Measurements from ENCODE around the gene CYREN. TPM values are rescaled to one million over a fixed set of nuclear protein-coding genes. Genes with fewer than 3 reads are reported as not detected.

CYREN gene
- total RNA-seq, 1 donor from 2014 or later, result 35.4 TPM

- DNase-seq, result no peak
Observed at GRCh38 chr7:135197343-135197742, 26.8 kb upstream of the CYREN start.

- DNase-seq, result no peak
Observed at GRCh38 chr7:135195968-135196629, 25.6 kb upstream of the CYREN start.

- no peak for DNase-seq
Observed at GRCh38 chr7:135195156-135195555, 24.6 kb upstream of the CYREN start.

GRCh38 chr7:135194494-135195095 is 24.1 kb upstream of the CYREN start:
- DNase-seq, result no peak

GRCh38 chr7:135193615-135194081 is 23.1 kb upstream of the CYREN start:
- peak; percentile 47 for DNase-seq

- DNase-seq, result no peak
Observed at GRCh38 chr7:135192914-135193536, 22.5 kb upstream of the CYREN start.

- no peak for DNase-seq
Observed at GRCh38 chr7:135190703-135191102, 20.2 kb upstream of the CYREN start.

- no peak for DNase-seq
Observed at GRCh38 chr7:135189961-135190360, 19.5 kb upstream of the CYREN start.

GRCh38 chr7:135189221-135189662 is 18.7 kb upstream of the CYREN start:
- no peak for DNase-seq

- DNase-seq, result no peak
Observed at GRCh38 chr7:135188298-135188984, 17.9 kb upstream of the CYREN start.

- DNase-seq, result no peak
Observed at GRCh38 chr7:135186841-135187253, 16.3 kb upstream of the CYREN start.

- DNase-seq, result no peak
Observed at GRCh38 chr7:135186261-135186540, 15.7 kb upstream of the CYREN start.

- DNase-seq, result no peak
Observed at GRCh38 chr7:135185471-135186260, 15.2 kb upstream of the CYREN start.

GRCh38 chr7:135184254-135184841 is 13.8 kb upstream of the CYREN start:
- no peak for DNase-seq

GRCh38 chr7:135183478-135183877 is 13.0 kb upstream of the CYREN start:
- DNase-seq, result no peak

- no peak for DNase-seq
Observed at GRCh38 chr7:135181929-135182678, 11.6 kb upstream of the CYREN start.

GRCh38 chr7:135181261-135181928 is 10.9 kb upstream of the CYREN start:
- DNase-seq, result no peak

- no peak for DNase-seq
Observed at GRCh38 chr7:135180122-135180521, 9.6 kb upstream of the CYREN start.

- no peak for DNase-seq
Observed at GRCh38 chr7:135179321-135179925, 8.9 kb upstream of the CYREN start.

- DNase-seq, result no peak
Observed at GRCh38 chr7:135178364-135178763, 7.9 kb upstream of the CYREN start.
